ENCODE results near the gene ZNF660.

GRCh38 chr3:44612678-44613077, 27.9 kb downstream of the ZNF660 start:
- TF ChIP-seq CEBPB (IDR thresholded peaks at IDR 0.05) (no peak), MAX (IDR thresholded peaks at IDR 0.05) (no peak), EP300 (IDR thresholded peaks at IDR 0.05; ENCODE audit: borderline replicate concordance) (no peak), TEAD4 (IDR thresholded peaks at IDR 0.05) (no peak), CREB1 (IDR thresholded peaks at IDR 0.05; ENCODE audit: low read depth) (no peak), TAF1 (IDR thresholded peaks at IDR 0.05; ENCODE audit: low read depth) (no peak), TCF12 (IDR thresholded peaks at IDR 0.05; ENCODE audit: low read depth) (no peak), REST (IDR thresholded peaks at IDR 0.05; ENCODE audit: low read depth) (no peak)

Measured in Ishikawa (cell line).